Stimulated activated CD4-positive, alpha-beta T cell treated with anti-CD3 and anti-CD28 coated beads, Interleukin-12 subunit alpha, Interleukin-12 subunit beta, amount 100 ng/mL, for 48 hours (primary cell): ENCODE results near the gene AQP11.

Experiments
- DNase-seq, 3 donors: peaks; one replicate each; pipeline ENCODE4 v3.0.0-alpha.2; 2020; ENCODE audit warnings: low read depth in 2 of 3, low spot score in 1 of 3

Gene AQP11

DNA sequence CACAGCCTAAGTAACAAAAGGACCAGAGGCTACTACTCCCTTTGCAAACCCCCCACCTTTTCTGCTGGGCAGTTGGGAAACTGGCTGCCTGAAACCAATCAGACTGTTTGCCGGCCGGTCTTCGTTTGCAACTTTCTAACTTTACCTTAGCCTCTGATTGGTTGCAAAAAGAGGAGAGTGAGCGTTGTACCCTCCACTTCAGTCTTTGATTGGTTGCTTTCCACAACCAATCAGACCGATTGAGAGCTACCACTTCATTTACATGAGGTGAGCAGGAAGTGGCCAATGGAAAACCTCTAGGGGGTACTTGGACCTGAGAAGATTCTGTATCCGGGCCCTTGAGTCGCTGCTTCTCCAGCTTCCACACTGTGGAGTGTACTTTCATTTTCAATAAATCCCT, 66.6 kb downstream of the AQP11 start:
- no peak for DNase-seq

DNA sequence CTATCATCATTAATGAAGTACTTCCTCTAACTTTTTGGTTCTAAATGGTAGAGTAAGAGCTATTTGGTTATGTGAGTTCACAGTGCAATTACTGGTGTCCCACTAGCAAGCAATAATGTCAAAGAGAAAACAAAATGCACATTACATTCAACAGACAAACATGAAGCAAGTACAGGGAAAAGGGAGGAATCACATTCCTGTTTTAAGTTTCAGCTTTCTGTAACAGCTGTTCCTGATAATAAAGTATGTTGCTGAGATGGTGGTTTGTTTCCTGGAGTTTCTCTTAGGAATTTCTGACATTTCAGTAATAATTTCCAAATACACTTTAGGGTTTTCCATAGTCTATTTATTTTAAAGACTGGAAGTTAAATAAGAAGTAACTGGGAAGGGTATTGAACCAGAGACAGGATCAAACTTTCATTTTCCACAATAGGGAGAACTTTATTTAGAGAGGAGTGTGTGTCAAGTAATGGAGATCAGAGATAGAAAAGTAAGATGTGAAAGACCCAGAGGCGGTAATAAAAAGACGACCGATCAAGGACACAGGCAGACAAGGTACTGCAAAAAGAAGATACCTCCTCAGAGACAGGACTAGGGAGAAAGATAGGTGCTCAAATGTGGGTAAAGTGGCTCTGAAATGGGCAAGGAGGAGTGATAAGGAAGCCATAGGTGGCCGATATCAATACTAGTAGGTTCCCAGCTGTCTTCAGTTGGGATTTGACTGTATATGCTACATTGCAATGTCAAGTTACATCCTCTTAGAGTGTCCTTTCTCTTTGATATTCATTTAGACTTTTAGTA, 68.7 kb downstream of the AQP11 start:
- no peak for DNase-seq
